Measurements from ENCODE around the gene CGB7.

CGB7 gene

DNA sequence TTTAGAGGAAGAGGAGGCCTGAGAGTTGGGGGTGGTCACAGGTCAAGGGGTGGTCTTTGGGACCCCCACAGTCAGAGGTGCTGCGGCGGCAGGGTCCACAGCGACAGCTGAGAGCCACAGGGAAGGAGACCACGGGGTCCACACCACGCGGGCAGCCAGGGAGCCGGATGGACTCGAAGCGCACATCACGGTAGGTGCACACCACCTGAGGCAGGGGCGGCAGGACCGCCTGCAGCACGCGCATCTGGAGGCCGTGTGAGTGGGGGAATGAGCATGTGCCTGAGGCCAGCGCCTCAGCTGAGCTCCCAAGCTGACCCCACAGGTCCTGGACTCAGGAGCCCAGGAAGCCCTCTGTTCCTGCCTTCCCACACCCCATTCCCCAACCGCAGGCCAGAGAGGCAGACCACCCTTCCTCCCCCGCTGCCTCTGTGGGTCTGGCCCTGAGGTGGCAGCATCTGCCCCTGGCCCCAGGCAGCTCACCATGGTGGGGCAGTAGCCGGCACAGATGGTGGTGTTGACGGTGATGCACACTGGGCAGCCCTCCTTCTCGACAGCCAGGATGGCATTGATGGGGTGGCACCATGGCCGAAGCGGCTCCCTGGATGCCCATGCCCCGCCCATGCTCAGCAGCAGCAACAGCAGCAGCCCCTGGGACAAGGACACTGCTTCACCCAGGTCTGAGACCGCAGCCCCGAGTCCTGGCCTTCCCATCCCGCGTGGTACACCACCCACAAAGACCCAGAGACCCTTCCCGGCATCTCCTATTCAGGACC is 41.3 kb downstream of the CGB7 start:
- DNase-seq (ENCODE audit: low read depth in 3 of 3): no peak

DNA sequence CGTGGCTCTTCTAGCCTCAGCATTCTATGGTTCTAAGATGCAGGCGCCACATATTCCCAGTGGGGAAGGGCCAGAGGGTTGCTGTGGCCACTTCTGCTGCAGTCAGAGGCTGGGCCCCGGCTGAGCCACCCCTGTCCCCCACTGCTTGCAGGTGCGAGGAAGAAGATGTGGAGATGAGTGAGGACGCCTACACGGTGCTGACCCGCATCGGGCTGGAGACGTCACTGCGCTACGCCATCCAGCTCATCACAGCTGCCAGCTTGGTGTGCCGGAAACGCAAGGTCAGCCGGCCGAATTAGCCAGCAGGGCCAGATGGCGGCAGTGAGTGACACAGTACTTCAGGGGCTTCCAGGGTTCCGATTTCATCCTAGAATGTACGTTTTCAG is 42.7 kb downstream of the CGB7 start:
- DNase-seq (ENCODE audit: low read depth in 3 of 3): no peak

DNA sequence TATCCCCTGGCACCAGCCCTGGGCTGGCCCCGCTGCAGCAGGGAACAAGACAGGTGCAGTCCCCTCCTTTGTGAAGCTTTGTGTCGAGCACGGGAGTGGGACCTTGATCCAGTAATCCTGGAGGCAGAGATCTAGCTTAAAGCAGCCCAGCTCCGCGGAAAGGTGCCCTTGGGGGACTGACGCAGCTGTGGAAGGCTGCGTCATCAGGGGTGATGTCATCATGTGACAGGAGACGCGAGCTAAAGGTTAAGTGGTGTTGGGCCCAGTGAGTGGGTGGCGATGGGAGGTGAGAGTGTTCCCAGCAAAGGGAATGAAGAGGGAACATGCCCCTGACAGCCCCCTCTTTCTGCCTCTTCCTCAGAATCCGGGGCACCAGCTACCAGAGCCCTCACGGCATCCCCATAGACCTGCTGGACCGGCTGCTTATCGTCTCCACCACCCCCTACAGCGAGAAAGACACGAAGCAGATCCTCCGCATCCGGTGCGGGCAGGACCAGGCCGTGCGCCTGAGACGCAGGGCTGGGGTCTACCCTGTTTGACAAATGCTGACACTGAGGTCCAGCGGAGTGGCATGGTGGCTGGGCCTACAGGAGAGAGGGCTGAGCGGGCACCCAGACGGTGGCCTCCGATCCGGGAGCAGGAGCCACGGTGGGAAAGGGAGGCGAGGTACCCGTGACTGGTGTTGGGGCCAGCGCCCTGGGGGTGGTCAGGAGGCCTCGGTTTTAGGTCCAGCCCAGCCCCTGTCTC is 43.3 kb downstream of the CGB7 start:
- no peak for DNase-seq (ENCODE audit: low read depth in 3 of 3)

DNA sequence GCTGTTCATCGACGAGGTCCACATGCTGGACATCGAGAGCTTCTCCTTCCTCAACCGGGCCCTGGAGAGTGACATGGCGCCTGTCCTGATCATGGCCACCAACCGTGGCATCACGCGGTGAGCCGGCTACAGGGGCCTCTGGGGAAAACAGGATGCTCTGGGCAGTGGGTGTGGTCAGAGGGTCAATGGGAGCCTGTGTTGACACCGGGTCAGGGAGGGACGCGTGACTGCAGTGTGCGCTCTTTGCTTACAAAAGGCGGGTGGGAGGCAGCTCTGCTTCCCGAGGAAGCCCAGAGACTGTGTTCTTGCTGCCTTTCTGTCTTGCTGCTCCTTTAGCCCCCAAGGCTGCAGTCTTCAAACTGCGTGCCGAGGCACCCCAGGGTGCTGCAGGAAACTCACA is 46.4 kb downstream of the CGB7 start:
- no peak for DNase-seq (ENCODE audit: low read depth in 3 of 3)

DNA sequence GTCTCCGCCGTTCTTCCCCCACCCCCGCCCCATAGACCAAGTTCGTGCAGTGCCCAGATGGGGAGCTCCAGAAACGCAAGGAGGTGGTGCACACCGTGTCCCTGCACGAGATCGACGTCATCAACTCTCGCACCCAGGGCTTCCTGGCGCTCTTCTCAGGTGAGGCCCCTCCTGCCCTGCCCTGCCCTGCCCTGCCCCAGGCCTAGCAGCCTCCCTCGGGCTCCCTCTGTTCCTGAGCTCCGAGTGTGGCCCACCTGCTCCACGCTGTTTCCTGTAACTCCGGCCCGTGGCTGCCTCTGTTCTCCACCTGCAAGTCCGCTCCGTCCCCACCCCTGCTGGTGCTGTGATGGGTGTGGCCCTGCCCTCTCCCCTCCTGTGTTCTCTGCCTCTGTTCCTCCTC is 47.1 kb downstream of the CGB7 start:
- no peak for DNase-seq (ENCODE audit: low read depth in 3 of 3)

DNA sequence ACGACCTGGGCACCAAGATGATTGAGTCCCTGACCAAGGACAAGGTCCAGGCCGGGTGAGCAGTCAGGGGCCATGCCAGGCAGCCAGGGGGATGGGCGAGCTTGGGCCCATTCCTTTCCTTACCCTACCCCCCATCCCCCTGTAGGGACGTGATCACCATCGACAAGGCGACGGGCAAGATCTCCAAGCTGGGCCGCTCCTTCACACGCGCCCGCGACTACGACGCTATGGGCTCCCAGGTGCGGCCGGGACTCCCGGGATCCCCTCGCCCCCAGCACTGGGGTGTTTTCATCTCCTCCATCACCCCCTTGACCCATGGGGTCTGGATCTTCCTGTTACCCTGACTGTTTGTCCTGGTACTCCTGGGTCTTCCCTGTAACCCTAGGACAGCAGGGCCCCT is 47.7 kb downstream of the CGB7 start:
- DNase-seq (ENCODE audit: low read depth in 3 of 3): no peak

DNA sequence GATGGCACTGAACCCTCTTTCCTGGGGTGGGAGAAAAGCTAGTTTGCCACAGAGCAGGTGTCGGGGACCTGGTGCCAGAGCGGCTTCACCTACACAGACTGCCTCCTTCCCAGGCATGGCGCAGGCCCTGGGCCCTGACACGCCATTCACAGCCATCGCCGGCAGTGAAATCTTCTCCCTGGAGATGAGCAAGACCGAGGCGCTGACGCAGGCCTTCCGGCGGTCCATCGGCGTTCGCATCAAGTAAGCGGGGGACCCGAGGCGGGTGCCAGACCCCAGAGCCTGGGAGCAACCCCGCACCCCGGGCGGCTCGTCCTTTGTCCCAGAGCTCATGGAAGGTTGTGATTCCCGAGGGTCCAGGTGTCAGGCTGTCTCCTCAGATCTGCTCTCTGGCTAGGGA is 50.6 kb downstream of the CGB7 start:
- no peak for DNase-seq (ENCODE audit: low read depth in 3 of 3)

DNA sequence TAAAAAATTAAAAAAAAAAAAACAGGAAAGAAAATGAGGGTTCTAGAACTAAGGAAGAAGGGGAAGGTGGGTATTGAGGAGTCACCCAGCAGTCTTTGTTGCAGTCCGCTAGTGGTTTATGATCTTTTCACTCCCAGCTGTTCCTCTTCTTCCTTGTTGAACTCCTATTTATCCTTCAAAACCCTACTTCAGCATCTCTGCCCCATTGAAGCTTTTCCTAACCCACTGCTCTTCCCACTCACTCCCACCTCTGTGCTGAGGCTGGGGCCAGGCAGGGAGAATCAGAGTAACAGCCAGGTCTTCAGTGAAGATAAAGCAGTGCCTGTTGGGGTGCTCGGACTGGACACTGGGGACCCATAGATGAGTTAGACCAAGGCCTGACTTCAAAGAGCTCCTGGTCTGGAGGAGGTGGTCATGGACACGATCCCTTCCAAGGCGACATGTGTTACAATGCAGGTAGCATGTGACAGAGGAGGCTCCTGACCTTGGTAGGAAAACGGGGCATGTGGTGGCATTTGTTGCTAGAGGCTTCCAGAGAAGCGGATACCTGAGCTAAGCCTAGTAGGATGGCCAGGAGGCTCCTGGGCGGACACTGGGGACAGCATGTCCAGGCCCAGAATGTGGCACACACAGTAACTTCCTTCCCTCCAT is 52.5 kb downstream of the CGB7 start:
- no peak for DNase-seq (ENCODE audit: low read depth in 3 of 3)

Data from stimulated activated CD4-positive, alpha-beta T cell treated with anti-CD3 and anti-CD28 coated beads, TNF-alpha, amount 100 ng/mL, for 24 hours (primary cell).